NCI-H2227 treated with DMSO at 0.1 percent for 48 hours (cell line): ENCODE data around the gene GSG1L2.

ENCODE experiments used
- DNase-seq: peaks from one replicate; lab custom pipeline; 2025; lab: John Stamatoyannopoulos, UW

Gene GSG1L2

DNA sequence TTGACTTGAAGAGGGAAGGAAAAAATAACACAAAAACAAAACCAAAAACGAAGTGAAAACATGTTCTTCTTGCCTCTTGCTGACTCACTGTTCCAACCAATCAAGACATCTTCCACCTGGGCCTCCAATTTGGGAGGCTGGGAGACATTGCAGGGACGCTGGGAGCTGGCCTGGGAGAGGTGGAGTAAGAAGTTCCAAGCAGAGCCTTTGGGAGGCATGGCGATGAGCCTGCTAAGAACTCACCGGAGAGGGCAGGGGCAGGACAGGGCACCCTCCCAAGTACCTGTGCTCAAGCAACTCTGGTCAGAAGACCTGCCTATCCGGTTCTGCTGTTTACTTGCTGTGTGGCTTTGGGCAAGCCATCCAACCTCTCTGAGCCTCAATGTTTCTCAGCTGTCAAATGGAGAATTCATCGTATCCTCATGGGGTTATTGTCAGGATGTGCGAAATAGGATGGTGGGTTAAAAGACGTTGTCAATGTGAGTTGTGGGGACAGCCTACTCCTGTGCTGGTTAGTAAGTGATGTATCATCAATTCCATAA lies 3.0 kb upstream of the GSG1L2 start:
- no peak for DNase-seq

- DNase-seq: no peak
Measured at GRCh38 chr17:9824094-9824493, 2.2 kb upstream of the GSG1L2 start.

- no peak for DNase-seq
Measured at GRCh38 chr17:9820448-9820847, 1.4 kb downstream of the GSG1L2 start.

DNA sequence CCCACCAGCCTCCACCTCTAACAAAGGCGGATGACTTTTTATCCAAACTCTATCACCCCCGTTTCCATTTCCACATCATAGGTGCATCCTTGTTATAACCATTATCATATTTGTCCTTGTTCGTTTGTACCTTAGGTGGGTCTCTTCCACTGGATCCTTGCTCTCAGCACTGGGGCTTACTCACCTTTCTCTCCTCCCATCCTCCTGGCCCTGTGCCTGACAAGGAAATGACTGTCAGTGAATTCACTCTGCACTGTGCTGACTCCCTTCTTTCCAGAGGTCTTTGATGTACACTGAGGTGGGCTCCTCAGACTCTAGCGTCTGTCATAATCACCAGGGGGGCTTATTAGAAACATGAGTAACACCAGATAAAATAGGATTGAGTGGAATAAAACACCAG lies 3.1 kb downstream of the GSG1L2 start:
- no peak for DNase-seq

DNA sequence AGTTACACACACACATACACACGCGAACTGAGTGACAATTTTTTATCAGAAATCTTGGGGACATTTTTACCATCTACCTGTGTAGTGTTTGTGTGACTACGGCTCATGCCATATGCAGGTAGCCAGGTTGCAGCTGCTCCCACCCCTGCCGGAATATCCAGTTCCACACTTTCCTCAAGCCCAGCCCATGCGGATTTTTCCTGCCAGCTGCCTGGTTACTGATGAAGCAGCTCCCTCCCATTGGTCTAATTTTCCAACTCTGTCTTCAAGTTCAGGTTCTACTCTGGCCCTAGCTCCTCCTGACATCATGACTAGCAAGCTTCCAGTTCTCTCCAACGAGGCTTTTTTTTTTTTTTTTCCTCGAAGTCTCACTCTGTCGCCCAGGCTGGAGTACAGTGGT lies 4.8 kb downstream of the GSG1L2 start:
- peak; percentile 19 for DNase-seq

GRCh38 chr17:9816472-9816871 lies 5.4 kb downstream of the GSG1L2 start:
- no peak for DNase-seq

- no peak for DNase-seq
Measured at GRCh38 chr17:9814337-9814945, 7.4 kb downstream of the GSG1L2 start.

DNA sequence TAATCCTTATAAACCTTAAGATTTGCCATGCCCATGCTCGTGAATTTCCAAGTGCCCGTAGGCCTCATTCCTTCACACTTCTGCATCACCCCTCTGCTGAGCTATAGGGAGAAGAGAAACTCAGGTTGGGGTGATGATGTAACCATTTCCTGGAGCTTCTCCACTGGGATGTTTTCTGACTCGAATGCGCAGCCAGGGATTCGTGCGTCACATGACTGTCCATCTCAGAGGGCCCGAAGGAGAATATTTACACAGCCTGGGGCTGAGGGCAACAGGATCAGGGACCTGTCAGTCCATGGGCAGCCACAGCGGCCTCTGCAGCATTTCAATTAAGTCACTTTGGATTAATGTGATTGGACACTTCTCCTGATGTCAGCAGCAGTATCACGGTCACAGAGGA lies 8.7 kb downstream of the GSG1L2 start:
- no peak for DNase-seq

- DNase-seq: no peak
Measured at GRCh38 chr17:9811537-9811936, 10.3 kb downstream of the GSG1L2 start.

DNA sequence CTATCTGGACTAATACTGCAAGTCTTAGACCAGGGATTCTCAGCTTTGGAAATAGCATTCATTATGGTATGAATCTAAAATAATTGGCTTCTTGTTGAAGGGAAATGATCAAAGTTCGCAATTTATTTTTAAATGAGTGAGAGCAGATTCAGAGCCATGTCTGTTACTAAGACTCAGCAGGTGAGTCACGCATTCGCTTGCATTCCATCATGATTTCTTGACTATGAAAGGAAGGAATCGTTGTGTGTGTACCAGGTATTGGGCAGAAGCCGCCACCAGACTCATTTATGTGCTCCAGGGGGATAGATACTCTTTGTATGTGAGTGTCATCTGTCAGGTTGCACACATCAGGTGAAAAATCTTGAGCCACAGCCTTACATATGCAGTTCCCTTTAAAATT lies 10.8 kb downstream of the GSG1L2 start:
- DNase-seq: no peak

DNA sequence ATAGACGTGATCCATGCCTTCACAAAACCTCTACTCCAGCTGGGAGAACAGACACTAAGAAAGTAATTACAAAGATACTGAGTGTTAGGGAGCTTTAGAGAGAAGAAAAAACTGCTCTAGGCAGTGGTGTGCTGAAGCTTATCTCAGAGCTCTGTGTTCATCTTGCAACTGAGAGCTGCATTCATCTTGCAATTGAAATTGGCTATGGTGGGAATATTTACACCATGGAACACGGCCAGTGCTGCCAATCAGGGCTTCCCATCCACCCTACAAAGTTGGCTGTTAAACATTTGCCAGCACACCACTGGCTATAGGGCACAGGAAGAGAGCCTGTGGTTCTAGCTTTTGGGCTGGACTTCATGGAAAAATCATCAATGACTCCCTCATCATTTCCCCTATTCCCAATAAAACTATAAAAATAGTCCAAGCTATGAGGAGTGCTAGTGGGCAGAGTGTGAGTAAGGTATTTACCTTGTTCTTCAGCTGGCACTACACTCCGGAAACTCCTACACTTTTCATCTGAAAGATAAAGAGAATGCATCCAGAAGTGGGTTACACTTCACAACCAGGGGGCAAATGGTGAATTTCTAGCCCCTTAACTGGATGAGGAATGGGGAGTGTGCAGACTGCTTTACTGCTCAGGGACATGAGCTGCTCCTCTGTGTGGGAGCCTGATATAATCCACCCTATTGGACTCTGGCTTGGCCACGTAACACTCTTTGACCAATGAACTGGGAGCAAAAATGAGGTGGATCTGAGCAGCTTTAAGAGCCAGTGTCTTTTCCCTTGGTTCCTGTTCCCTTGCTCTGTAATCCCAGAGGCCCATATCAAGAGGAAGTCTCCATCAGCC lies 11.6 kb downstream of the GSG1L2 start:
- DNase-seq: no peak

GRCh38 chr17:9809409-9809808 lies 12.5 kb downstream of the GSG1L2 start:
- DNase-seq: no peak

DNA sequence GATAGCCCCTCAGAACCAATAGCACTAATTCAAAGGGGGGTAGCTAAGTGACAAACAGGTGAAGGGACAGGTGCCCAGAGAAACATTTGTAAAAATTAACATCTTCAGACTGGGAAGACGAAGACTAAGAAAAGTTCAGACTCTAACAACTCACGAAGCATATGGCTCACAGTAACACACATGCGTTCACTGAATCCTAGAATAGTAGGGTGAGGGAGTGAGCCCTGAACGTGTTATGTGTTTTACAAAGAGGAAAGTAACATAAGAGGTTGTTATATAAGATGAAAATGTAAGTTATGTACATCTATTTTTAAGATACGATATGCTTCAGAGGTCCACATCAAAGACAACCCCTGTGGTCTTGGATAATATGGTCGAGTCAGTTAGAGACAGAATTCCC lies 15.2 kb downstream of the GSG1L2 start:
- no peak for DNase-seq

GRCh38 chr17:9805769-9806168 lies 16.1 kb downstream of the GSG1L2 start:
- DNase-seq: no peak

DNA sequence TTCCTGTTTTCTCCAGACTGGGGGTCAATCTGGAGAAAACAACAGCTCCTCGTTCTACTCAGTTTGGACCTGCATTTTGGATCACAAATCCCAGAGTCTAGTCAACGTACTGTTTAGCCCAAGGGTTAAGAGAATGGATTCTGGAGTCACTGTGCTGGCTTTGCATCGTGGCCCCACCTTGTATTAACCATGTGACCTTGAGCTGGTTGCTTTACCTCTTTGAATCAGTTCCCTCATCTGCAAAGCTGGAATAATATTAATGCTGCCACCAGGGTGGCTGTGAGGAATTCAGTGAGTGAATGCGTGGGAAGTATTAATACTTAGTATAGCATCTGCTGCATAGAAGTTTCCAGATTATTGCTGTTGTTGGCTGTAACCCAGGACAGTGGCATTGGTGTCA lies 19.2 kb downstream of the GSG1L2 start:
- no peak for DNase-seq

GRCh38 chr17:9802294-9802693 lies 19.6 kb downstream of the GSG1L2 start:
- no peak for DNase-seq

GRCh38 chr17:9801505-9801904 lies 20.4 kb downstream of the GSG1L2 start:
- DNase-seq: no peak

GRCh38 chr17:9798724-9799123 lies 23.2 kb downstream of the GSG1L2 start:
- DNase-seq: peak; percentile 79

GRCh38 chr17:9798008-9798407 lies 23.9 kb downstream of the GSG1L2 start:
- DNase-seq: no peak

DNA sequence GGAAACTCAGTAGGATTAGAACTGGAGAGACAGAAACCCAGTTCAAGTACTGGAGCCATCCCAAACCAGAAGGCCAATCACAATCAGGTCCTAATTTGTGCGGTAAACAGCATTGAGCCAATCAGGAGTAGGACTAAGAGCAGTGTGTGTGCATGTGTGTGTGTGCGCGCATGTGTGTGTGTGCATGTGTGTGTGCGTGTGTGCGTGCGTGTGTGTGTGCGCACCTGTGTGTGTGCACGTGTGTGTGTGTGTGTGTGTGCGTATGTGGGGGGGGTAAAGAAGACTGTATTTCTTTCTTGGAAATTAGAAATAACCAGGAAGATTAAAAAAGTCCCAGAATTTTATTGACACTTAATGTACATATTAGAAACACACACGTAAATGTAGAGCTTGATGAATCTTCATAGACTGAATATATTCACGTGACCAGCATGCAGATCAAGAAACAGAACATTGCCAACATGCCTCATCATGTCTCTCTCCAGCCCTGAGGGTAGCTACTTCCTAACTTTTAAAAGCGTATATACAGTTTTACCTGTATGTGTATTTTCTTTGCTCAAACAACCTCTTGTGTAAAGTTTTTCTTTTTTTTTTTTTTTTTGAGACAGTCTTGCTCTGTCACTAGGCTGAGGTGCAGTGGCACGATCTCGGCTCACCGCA lies 29.6 kb downstream of the GSG1L2 start:
- no peak for DNase-seq

DNA sequence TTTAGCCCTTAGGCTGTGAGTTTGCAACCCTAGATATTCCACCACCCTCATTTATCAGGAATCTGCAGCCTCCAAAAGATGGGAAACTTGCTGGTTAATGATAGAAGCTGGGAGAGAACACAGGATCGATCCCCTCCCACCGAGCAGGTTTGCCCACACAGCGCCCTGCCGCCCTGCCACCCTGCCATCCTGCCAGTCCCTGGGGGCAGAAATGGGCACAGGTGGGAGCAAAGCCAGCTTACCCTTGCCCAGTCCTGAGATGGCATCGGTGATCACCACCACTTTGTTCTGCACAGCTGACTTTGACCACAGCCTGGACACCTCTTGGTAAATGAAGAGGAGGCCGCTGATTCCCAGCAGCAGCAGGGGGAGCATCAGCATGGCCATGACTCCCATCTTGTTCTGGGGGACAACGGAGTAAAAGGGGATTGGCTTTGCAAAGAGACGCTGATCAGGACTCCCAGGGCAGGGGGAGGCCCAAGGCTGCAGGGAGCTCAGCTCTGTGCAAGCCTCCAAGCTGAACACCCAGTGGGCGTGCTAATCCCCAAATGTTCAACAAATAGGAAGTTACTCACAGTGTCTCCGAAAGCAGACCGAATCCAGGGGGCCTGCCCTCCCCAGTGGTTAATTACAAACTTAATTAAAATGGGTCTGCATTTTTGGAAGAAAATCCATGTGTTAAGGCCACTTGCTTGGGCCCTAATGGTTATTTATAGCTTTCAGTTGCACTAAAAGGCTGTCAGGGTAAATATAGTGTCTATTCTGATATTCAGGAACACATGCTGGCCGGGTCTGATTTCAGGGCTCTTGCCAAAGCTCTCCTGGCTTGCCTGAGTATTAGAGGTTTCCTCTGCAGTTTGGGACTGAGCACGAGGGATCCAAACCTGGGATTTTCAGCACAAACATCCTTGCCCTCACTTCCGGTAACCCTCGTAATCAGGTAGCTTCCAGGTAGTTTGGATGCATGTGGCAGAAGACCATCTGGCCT lies 30.7 kb downstream of the GSG1L2 start, which contains the start of gene DHRS7C:
Gene DHRS7C (minus strand): TSS at position 704 of the 988 bp plus-strand sequence. CDS start 308 bp downstream, at position 396.
- no peak for DNase-seq

DNA sequence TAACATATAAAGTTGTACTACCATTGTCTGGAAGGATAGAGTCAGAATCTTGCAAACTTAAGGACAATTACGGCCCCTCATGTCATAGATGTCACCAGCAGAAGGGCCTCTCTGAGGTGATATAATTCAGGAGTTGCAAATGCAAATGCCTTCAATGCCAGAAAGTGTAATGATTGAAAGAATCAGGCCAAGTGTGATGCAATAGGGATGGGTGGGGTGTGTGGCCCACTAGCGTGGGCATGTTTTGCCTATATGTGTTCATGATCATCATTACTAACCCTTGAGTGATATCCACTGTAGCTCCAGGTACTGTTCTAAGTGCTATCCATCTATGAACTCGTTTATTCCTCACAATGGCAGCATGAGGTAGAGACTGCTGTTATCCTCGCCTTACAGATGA lies 31.6 kb downstream of the GSG1L2 start:
- no peak for DNase-seq
